BLaER1 treated with 17β-estradiol and CSF1 and Interleukin-3, amounts not matched to agents 10 nM and 100 nM (cell line): ENCODE data around the gene ZSCAN30.
"Not testable (repeated sequence)": the region's sequence is repeated elsewhere in the genome, so short reads cannot be mapped to it uniquely, and the experiment has no call there.

ENCODE experiments used
- H3K27ac ChIP-seq, 11 experiments: shearing (Covaris generic); formaldehyde crosslinking; 2 replicates each; pipeline ENCODE4 v1.8.1; 2022
- H3K27me3 ChIP-seq, 11 experiments: shearing (Covaris generic); formaldehyde crosslinking; 2 replicates each; pipeline ENCODE4 v1.8.1; 2022
- H3K36me3 ChIP-seq, 11 experiments: shearing (Covaris generic); formaldehyde crosslinking; 2 replicates each; pipeline ENCODE4 v1.8.1; 2022
- H3K4me1 ChIP-seq, 10 experiments: shearing (Covaris generic); formaldehyde crosslinking; 2 replicates each; pipeline ENCODE4 v1.8.1; 2022
- H3K4me2 ChIP-seq, 11 experiments: shearing (Covaris generic); formaldehyde crosslinking; 2 replicates each; pipeline ENCODE4 v1.8.1; 2022
- H3K4me3 ChIP-seq, 10 experiments: shearing (Covaris generic); formaldehyde crosslinking; 2 replicates each; pipeline ENCODE4 v1.8.1; 2022
- H3K9ac ChIP-seq, 11 experiments: shearing (Covaris generic); formaldehyde crosslinking; 2 replicates each; pipeline ENCODE4 v1.8.1; 2022
- H3K9me3 ChIP-seq, 11 experiments: shearing (Covaris generic); formaldehyde crosslinking; replicated peaks in 1 of 11; 2 replicates each; pipeline ENCODE4 v1.8.1; 2022
- H4K20me1 ChIP-seq, 11 experiments: shearing (Covaris generic); formaldehyde crosslinking; 2 replicates each; pipeline ENCODE4 v1.8.1; 2022
- Cebpa-rat ChIP-seq, 11 experiments: shearing (Covaris generic); IDR thresholded peaks; 2 replicates each; pipeline ENCODE4 v1.8.1; 2022

Gene ZSCAN30

GRCh38 chr18:35236571-35237363, 53.3 kb downstream of the ZSCAN30 start:
- no peak overlapping the region for H3K4me2 ChIP-seq

GRCh38 chr18:35231052-35231451, 59.0 kb downstream of the ZSCAN30 start:
- Histone ChIP-seq H4K20me1 (no peaks in the 10 kb centered on the region), H3K4me3 (no peak overlapping the region), H3K9me3 (peaks cover 0 to 6% (median 0%) of the 10 kb centered on the region in 11 experiments; a peak in 3 of 22 replicates), H3K27me3 (no peaks in the 10 kb centered on the region), H3K9ac (no peak overlapping the region), H3K4me2 (peak overlapping the region in 8 of 11 experiments; percentile 12 to 69 (median 36); a peak in 10 of 22 replicates), H3K27ac (no peak overlapping the region), H3K36me3 (no peaks in the 10 kb centered on the region), H3K4me1 (no peaks in the 10 kb centered on the region)
- no peak for TF ChIP-seq Cebpa-rat (IDR thresholded peaks at IDR 0.05)

More at GRCh38 chr18:35236571-35237363, 53.3 kb downstream of the ZSCAN30 start:
- no peak for TF ChIP-seq Cebpa-rat (IDR thresholded peaks at IDR 0.05)
- no peaks in the 10 kb centered on the region for H4K20me1 ChIP-seq
- no peaks in the 10 kb centered on the region for H3K36me3 ChIP-seq
- H3K27me3 ChIP-seq, result no peaks in the 10 kb centered on the region
- H3K9me3 ChIP-seq, result no peaks in the 10 kb centered on the region
- no peak overlapping the region for H3K4me3 ChIP-seq
- no peak overlapping the region for H3K9ac ChIP-seq
- H3K27ac ChIP-seq, result no peak overlapping the region
- peaks cover 4 to 9% (median 6%) of the 10 kb centered on the region in 10 experiments; a peak in 19 of 20 replicates for H3K4me1 ChIP-seq

GRCh38 chr18:35227254-35227653, 62.8 kb downstream of the ZSCAN30 start:
- no peak overlapping the region for H3K4me3 ChIP-seq
- H3K36me3 ChIP-seq, result no peaks in the 10 kb centered on the region
- no peak for TF ChIP-seq Cebpa-rat (IDR thresholded peaks at IDR 0.05)
- no peak overlapping the region for H3K9ac ChIP-seq
- no peaks in the 10 kb centered on the region for H4K20me1 ChIP-seq
- no peaks in the 10 kb centered on the region for H3K4me1 ChIP-seq
- H3K27me3 ChIP-seq, result no peaks in the 10 kb centered on the region
- no peak overlapping the region for H3K27ac ChIP-seq
- peaks cover 0 to 6% (median 0%) of the 10 kb centered on the region in 11 experiments; a peak in 3 of 22 replicates for H3K9me3 ChIP-seq
- H3K4me2 ChIP-seq, result no peak overlapping the region

GRCh38 chr18:35223797-35224196, 66.2 kb downstream of the ZSCAN30 start:
- Histone ChIP-seq H3K4me1 (no peaks in the 10 kb centered on the region; a peak in 1 of 20 replicates), H3K9ac (no peak overlapping the region), H3K36me3 (no peaks in the 10 kb centered on the region), H3K9me3 (peaks cover 0 to 6% (median 0%) of the 10 kb centered on the region in 11 experiments; a peak in 3 of 22 replicates), H3K4me2 (no peak overlapping the region), H3K4me3 (no peak overlapping the region), H3K27me3 (no peaks in the 10 kb centered on the region), H4K20me1 (no peaks in the 10 kb centered on the region), H3K27ac (no peak overlapping the region)
- no peak for TF ChIP-seq Cebpa-rat (IDR thresholded peaks at IDR 0.05)

GRCh38 chr18:35220424-35220823, 69.6 kb downstream of the ZSCAN30 start:
- no peaks in the 10 kb centered on the region for H4K20me1 ChIP-seq
- no peak for TF ChIP-seq Cebpa-rat (IDR thresholded peaks at IDR 0.05)
- H3K36me3 ChIP-seq, result no peaks in the 10 kb centered on the region
- no peaks in the 10 kb centered on the region for H3K9me3 ChIP-seq
- H3K4me3 ChIP-seq, result no peak overlapping the region
- no peak overlapping the region for H3K9ac ChIP-seq
- H3K27ac ChIP-seq, result no peak overlapping the region
- no peaks in the 10 kb centered on the region; a peak in 1 of 20 replicates for H3K4me1 ChIP-seq
- H3K4me2 ChIP-seq, result no peak overlapping the region
- H3K27me3 ChIP-seq, result no peaks in the 10 kb centered on the region

- not testable (repeated sequence) for H3K9ac ChIP-seq, H4K20me1 ChIP-seq
These were observed 70.7 kb downstream of the ZSCAN30 start for GRCh38 chr18:35219331-35219730.

GRCh38 chr18:35216611-35217010, 73.4 kb downstream of the ZSCAN30 start:
- not testable (repeated sequence) for H3K4me2 ChIP-seq, H3K27me3 ChIP-seq, H3K9ac ChIP-seq, H3K4me1 ChIP-seq, H3K27ac ChIP-seq, H3K4me3 ChIP-seq, H4K20me1 ChIP-seq, H3K36me3 ChIP-seq, H3K9me3 ChIP-seq

More at GRCh38 chr18:35219331-35219730, 70.7 kb downstream of the ZSCAN30 start:
- H3K9me3 ChIP-seq, H3K27ac ChIP-seq, H3K27me3 ChIP-seq, H3K4me2 ChIP-seq, H3K36me3 ChIP-seq, H3K4me1 ChIP-seq, H3K4me3 ChIP-seq: not testable (repeated sequence)

GRCh38 chr18:35215026-35215425, 75.0 kb downstream of the ZSCAN30 start:
- Histone ChIP-seq H3K27ac (no peak overlapping the region), H3K9me3 (no peaks in the 10 kb centered on the region), H3K4me2 (no peak overlapping the region), H3K27me3 (no peaks in the 10 kb centered on the region), H3K4me3 (no peak overlapping the region), H3K9ac (no peak overlapping the region), H3K4me1 (peaks cover 0 to 8% (median 0%) of the 10 kb centered on the region in 10 experiments; a peak in 2 of 20 replicates), H4K20me1 (no peaks in the 10 kb centered on the region), H3K36me3 (no peaks in the 10 kb centered on the region)
- no peak for TF ChIP-seq Cebpa-rat (IDR thresholded peaks at IDR 0.05)

GRCh38 chr18:35205746-35206458, 84.1 kb downstream of the ZSCAN30 start:
- H3K27me3 ChIP-seq, H3K4me2 ChIP-seq, H3K36me3 ChIP-seq, H4K20me1 ChIP-seq, H3K4me3 ChIP-seq, H3K9ac ChIP-seq, H3K4me1 ChIP-seq, H3K27ac ChIP-seq: not testable (repeated sequence)
- peaks cover 0 to 19% (median 7%) of the 10 kb centered on the region in 11 experiments; a peak in 10 of 22 replicates for H3K9me3 ChIP-seq
